K562 (cell line): Measurements from ENCODE around the gene FOXL2NB. TPM values are rescaled to one million over a fixed set of nuclear protein-coding genes. Genes with fewer than 3 reads are reported as not detected.

Source experiments
- ARID1B ChIP-seq: fragments of 450-650 bp; IDR thresholded peaks from 2 replicates; pipeline ENCODE4 v1.6.1; 2016; ENCODE audit warnings: antibody characterized with exemption, mild to moderate bottlenecking, inconsistent platforms
- CREB5 ChIP-seq: fragments of 250-450 bp; sonication (Bioruptor Pico); IDR thresholded peaks from 2 replicates; pipeline ENCODE4 v1.5.0; 2020; ENCODE audit warnings: mild to moderate bottlenecking
- CXXC5 ChIP-seq: fragments of 250-450 bp; sonication (Bioruptor Pico); IDR thresholded peaks from 2 replicates; pipeline ENCODE4 v1.8.0; 2022; ENCODE audit warnings: inconsistent platforms, mild to moderate bottlenecking, moderate library complexity
- DMBX1 ChIP-seq: fragments of 250-450 bp; sonication (Bioruptor Pico); IDR thresholded peaks from 2 replicates; pipeline ENCODE4 v1.8.0; 2022; ENCODE audit warnings: inconsistent platforms, mild to moderate bottlenecking, moderate library complexity, borderline replicate concordance
- EP300 ChIP-seq: IDR thresholded peaks from 2 replicates; pipeline ENCODE4 v1.6.1; 2012; ENCODE audit warnings: low read length, improper control_type of control experiment
- HDAC2 ChIP-seq: fragments of 450-650 bp; IDR thresholded peaks from 2 replicates; pipeline ENCODE4 v1.6.1; 2016; ENCODE audit warnings: mild to moderate bottlenecking
- JUND ChIP-seq, 2 experiments: IDR thresholded peaks; 2 replicates in 1 of 2; 3 replicates in 1 of 2; pipeline ENCODE4 v1.6.1; 2011; ENCODE audit warnings: borderline replicate concordance in 2 of 2, low read depth in 2 of 2, low read length in 2 of 2, improper control_type of control experiment in 1 of 2, missing biosample characterization in 1 of 2, missing genetic modification characterization in 1 of 2, missing genetic modification reagents in 1 of 2
- KAT7 ChIP-seq: sonication (generic); formaldehyde crosslinking; IDR thresholded peaks from 2 replicates; pipeline ENCODE4 v1.8.0; 2022; ENCODE audit warnings: missing genetic modification reagents, mild to moderate bottlenecking, borderline replicate concordance
- MXD1 ChIP-seq: fragments of 250-450 bp; sonication (Bioruptor Pico); IDR thresholded peaks from 2 replicates; pipeline ENCODE4 v1.8.0; 2021; ENCODE audit warnings: borderline replicate concordance, mild to moderate bottlenecking, moderate library complexity; ENCODE audit not compliant: poor library complexity, severe bottlenecking
- NFIC ChIP-seq: fragments of 450-650 bp; IDR thresholded peaks from 2 replicates; pipeline ENCODE4 v1.6.1; 2017; ENCODE audit warnings: mild to moderate bottlenecking, inconsistent platforms
- SOX6 ChIP-seq: fragments of 450-650 bp; IDR thresholded peaks from 2 replicates; pipeline ENCODE4 v1.6.1; 2014; ENCODE audit warnings: mild to moderate bottlenecking
- XRCC5 ChIP-seq: fragments of 200-400 bp; formaldehyde crosslinking; IDR thresholded peaks from 2 replicates; pipeline ENCODE4 v1.6.1; 2017; ENCODE audit warnings: low read depth, mild to moderate bottlenecking, low read length
- ZNF589 ChIP-seq: fragments of 200-800 bp; sonication (Bioruptor generic); IDR thresholded peaks from 2 replicates; pipeline ENCODE4 v1.6.1; 2016; ENCODE audit warnings: low read depth, missing genetic modification characterization, missing compliant biosample characterization
- polyA plus RNA-seq, 8 experiments: library from polyadenylated mRNA; depleted of rRNA in 4 of 8; stranded (reverse) in 5 of 8; unstranded in 3 of 8; fragments of >200 nt; fragmentation: Nextera tagmentation in 2 of 8; fragmentation: Illumina TruSeq in 1 of 8; extraction: Ambion mirVana in 2 of 8; extraction: Trizol in 1 of 8; gene quantifications; 2 replicates each; pipeline versions ENCODE4 v1.2.1 to v1.2.3, GENCODE V29; 2011 to 2014; ENCODE audit warnings: inconsistent platforms in 1 of 8, missing spikeins in 1 of 8
- total RNA-seq, 7 experiments: library from RNA; depleted of rRNA in 6 of 7; stranded (reverse); fragments of >200 nt in 6 of 7; fragmentation: Illumina TruSeq in 2 of 7; extraction: Trizol in 2 of 7; gene quantifications; 2 replicates each; pipeline versions ENCODE4 v1.2.1 to v1.2.3, GENCODE V29; 2011 to 2021; ENCODE audit warnings: low replicate concordance in 1 of 7
- TF ChIP-seq, protein P1 (sequence below): sonication (generic); IDR thresholded peaks from 2 replicates; pipeline ENCODE4 v1.6.1; 2016
- TF ChIP-seq, protein P2 (sequence below): fragments of 250-450 bp; sonication (Bioruptor Pico); IDR thresholded peaks from 2 replicates; pipeline ENCODE4 v1.8.0; 2021; ENCODE audit warnings: moderate library complexity, mild to moderate bottlenecking, inconsistent platforms

FOXL2NB gene
- total and polyA plus RNA-seq, 9 of the 15 experiments (the other 6 are each of a cell fraction or from before 2014, with no cell fraction given) = 0.71 to 17.4 (median 9.0) TPM

DNA sequence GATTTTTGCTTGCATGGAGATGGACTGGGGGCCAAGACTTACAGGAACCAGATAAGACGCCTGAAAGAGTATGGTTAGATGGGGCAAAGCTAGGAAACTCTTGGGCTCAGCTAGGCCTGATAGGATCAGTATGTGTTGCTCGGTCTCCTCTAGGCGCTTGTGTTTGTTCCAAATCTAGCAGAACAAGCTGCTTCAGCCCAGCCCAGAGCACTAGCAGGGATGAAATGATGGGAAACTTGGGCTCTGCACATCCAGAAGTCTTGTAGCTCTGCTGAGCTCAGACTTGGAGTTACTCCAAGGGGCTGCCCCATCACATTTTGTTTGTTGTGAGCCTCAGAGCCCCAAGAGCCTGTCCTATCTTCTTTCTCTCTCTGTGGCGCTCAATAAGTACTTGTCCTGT lies 34.8 kb upstream of the FOXL2NB start (continued):
- TF ChIP-seq, protein P1, sequence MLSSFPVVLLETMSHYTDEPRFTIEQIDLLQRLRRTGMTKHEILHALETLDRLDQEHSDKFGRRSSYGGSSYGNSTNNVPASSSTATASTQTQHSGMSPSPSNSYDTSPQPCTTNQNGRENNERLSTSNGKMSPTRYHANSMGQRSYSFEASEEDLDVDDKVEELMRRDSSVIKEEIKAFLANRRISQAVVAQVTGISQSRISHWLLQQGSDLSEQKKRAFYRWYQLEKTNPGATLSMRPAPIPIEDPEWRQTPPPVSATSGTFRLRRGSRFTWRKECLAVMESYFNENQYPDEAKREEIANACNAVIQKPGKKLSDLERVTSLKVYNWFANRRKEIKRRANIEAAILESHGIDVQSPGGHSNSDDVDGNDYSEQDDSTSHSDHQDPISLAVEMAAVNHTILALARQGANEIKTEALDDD = 0 out of 2 replicates have a peak, but pooled peaks have one; percentile 16
- no peak for TF ChIP-seq MXD1 (CRISPR knock-in tag)
- TF ChIP-seq CREB5 = no peak
- peak; percentile 49 for TF ChIP-seq NFIC
- peak; percentile 40 for TF ChIP-seq ARID1B
- TF ChIP-seq JUND (IDR thresholded peaks at IDR 0.05; ENCODE audit: borderline replicate concordance, low read depth, low read length) = peak; percentile 35; the same call in 1 of the 2 replicates
- TF ChIP-seq JUND (tag; IDR thresholded peaks at IDR 0.05; ENCODE audit: borderline replicate concordance, low read depth, low read length) = peak; percentile 29; the same call in 1 of the 3 replicates
- TF ChIP-seq ZNF589 (CRISPR knock-in tag) = peak; percentile 69; the same call in 1 of the 2 replicates
- peak; percentile 46; the same call in 1 of the 2 replicates for TF ChIP-seq HDAC2
- TF ChIP-seq CXXC5 (CRISPR knock-in tag) = 0 out of 2 replicates have a peak, but pooled peaks have one; percentile 19
- TF ChIP-seq EP300 = 0 out of 2 replicates have a peak, but pooled peaks have one; percentile 20
- TF ChIP-seq XRCC5 = 0 out of 2 replicates have a peak, but pooled peaks have one; percentile 24
- peak; percentile 43; the same call in 1 of the 2 replicates for TF ChIP-seq DMBX1 (CRISPR knock-in tag)
- TF ChIP-seq SOX6 = 0 out of 2 replicates have a peak, but pooled peaks have one; percentile 20
- TF ChIP-seq, protein P2, sequence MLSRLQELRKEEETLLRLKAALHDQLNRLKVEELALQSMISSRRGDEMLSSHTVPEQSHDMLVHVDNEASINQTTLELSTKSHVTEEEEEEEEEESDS (CRISPR knock-in tag) = no peak
- TF ChIP-seq KAT7 (CRISPR knock-in tag) = 0 out of 2 replicates have a peak, but pooled peaks have one; percentile 28
- TF ChIP-seq, all 486 proteins: peak for 23
